GM19452 (cell line): ENCODE results near the gene OTULIN.

Experiments used
- ATAC-seq: cut with Tn5 transposase; IDR thresholded peaks from one replicate; pipeline ENCODE4 v1.9.1; 2021; ENCODE audit not compliant: unreplicated experiment

OTULIN gene

DNA sequence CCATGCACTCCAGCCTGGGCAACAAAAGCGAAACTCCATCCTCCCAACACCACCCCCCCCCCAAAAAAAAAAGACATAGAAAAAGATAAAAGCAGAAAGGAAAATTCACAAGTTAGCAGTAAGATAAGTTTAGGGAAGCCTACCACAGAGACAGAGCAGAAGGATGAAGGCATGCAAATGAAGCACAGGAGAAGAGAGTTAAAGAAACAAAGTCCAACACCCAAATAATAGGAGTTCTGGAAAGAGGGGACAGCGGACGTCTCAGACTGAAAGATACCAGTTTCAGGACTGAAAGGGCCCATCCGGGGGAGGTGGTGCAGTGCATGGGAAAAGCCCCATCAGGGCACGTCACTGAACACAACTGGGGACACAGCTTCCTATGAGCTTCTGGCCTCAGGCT lies 54.3 kb downstream of the OTULIN start:
- no peak for ATAC-seq

DNA sequence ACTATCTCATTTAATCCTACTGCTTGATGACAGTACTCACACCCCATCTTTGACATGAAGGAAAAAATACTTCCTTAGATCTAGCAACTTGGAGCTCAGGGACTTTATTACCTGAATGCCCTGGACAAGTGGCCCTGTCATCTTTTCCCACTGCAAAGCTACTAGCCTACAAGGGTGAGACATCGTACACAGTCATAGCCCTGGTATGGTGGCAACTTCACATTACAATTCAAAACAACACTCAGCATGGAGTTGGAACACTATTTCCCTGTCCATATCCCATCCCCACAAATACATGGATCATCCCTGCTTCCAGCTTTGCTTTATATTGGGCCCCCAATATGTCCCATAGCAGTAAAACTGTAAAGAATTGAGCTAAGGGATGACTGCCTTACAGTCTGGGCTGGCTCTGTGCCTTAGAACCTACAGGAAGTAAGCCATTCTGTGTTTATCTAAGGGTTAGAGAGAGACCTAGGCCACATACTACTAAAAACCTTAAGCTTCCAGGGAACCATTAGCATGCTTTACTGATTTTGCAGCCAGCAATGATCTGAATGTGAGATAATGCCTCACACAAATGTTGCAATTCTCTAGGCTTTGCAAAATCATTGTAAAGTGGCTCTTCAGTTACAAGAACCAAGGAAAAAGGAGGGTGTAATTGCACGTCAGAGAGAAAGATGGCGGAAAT lies 55.9 kb downstream of the OTULIN start:
- ATAC-seq = no peak

DNA sequence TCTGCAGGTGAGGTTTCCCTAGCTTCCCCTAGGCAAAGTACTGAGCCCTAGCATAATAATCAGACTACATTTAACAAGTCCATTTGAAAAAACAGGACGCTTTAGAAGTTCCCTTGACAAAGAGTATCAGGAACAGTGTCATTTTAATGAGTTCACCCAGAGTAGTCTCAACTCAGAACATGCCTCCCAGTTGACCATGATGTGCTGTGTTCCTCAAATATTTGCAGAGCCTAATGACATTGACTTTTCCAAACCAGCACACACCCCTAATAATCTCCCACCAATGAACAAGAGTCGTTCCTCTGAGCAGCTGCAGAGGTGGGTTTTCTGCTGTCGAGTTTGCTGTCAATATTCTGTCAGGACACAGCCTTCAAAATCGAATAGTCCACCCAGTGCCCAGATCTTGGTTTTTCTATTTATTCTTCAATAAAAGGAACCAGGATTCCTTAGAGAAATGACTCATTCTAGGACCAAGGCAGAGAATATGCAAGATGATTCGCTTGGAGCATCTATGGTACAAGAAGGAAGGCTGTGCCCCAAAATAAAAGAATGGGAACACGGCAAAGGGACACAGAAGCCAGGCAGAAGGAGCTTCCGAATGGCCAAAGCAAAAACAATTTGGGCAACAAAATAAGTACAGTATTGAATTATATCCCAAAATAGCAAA lies 57.6 kb downstream of the OTULIN start:
- no peak for ATAC-seq

DNA sequence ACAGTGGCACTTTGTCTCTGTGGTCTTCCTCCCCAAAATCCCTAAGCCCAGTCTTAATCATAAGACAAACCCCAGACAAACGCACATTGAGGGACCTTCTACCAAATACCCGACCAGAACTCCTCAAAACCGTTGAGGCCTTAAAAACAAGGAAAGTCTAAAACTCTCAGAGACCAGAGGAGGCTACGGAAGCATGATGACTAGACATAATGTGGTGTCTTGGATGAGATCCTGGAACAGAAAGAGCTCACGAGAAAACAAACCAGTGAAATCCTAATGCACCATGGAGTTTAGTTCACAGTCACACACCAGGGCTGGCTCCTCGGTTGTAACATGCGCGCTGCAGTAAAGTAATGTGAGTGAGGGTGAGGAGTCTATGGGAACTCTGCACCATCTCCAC lies 58.4 kb downstream of the OTULIN start:
- no peak for ATAC-seq

DNA sequence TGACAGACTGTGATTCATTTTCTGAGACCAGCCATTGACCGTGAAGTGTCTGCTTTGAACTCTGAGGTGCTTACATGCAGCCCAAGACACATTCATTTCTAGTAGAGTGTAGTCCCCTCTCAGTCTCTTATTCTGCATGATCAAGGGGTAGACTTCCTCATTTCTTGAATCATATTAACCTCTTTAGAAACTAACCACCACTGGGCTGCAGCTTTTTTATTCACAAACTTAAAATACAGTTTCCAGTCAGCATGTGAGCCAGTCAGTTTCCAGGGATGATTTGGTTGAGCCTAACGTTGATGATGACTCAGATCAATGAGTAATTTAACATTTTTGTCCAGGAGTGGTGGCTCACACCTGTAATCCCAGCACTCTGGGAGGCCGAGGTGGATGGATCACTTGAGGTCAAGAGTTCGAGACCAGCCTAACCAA lies 59.2 kb downstream of the OTULIN start:
- no peak for ATAC-seq

DNA sequence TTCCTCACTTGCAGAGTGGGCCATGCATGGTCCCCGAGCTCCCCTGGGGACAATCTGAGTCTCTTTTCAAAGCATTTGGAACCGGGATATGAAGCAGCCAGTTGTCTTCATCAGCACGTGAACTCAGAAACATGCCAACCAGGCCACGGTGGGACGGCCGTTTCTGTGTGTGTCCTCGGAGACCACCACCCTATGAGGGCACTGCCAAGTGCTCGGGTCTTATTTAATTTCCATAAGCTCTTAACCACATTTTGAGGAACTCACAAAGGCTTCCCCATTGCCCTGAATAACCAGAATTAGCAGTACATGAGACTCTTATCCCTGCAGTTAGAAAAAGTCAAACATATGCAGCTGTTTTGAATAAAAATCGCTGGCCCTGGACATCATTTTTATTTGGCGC lies 60.1 kb downstream of the OTULIN start:
- ATAC-seq = no peak

DNA sequence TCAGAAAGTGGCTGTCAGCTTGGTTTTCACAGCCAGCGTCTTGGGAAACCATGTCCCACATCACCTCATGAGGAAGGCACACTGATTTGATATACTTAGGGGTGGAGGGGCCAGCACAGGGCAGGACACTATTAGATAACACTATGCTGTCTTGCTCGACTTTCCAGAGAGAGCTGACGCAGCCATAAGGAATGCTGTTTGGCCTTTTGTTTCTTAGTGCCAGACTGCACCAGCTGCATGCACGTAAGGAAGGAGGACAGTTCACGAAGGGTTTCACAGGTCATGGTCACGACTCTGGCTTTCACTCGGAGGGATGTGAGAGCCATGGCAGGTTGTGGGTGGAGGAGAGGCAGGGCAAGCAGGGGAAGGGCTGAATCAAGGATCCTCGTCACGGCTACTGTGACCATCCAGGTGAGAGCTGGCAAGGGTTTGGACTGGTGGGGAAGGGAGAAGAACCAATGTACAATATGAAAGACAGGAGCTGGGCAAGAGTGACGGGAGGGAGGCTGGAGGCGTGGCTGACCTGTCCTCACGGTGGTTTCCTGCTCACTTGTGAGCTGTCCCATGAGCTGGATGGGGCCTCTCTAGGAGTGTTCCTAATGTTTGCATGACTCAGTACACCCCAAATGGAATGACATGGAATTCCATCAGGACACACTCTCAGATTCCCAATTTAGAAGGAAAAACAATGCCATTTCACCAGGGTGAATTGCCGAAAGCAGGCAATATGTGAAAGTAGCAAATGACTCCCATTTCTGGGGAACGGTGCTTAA lies 61.7 kb downstream of the OTULIN start:
- no peak for ATAC-seq

DNA sequence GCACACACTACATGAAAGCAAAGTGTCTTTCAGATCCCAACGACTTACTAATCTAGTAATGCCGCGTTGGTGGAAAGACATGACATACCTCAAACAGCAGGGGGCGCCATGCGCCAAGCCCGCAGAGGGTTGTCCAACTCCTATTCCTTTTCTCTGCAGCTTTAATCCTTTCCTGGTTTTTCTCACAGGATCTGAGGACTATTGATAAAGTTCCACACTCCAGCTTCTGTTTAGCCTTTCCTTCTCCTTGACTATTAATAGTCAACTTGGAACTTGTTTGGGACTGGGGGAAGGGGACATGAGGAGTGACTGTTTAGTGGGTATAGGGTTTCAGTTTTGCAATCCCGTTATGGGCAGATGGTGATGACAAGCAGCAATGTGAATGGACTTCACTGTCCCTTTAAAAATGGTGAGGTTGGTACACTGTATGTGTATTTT lies 62.9 kb downstream of the OTULIN start:
- ATAC-seq = peak; percentile 72

DNA sequence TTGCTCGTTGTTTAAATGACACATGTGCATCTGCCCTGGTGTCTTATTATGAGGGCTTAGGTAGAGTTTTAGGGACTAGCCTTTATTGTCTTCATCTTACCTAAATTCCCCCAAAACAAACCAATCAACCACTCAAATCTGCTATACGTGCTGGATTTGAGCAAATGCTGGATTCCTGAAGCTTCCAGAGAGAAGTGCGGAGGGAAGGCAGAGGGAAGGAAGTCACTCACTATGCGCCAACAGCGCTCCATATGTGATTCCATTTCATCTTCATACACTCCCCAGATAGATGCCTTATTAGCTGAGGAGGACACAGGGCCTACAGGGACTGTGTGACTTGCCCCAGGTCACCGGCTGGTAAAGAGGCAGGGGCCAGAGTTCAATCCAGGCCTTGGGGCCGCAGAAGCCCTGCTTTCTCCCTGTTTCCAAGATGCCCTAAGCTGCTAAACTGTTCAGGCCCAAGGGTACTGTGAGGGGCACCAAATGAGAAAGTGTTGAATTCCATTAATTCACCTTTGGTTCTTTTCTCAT lies 63.5 kb downstream of the OTULIN start:
- ATAC-seq = no peak

DNA sequence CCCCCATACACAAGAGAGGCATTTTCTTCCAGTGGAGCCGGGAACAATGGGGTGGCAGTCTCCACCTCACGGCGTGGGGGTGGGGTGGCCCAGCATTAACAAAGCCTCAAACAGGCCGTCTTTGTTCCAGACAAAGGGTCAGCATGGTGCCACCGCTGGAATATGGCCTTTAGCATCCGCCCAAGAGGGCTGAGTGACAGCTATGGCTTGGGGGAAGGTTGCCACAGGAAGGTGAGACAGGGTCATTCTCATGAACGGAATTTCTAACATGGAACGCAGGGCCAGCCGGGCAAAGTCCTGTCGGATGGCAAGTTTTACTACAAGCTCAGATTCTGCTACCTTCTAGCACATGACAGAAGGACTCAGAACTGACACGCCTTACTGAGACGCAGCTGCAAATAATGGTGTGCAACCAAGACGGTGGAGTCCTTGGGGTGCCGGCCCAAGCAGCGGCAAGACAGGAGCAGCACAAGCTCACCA lies 64.0 kb downstream of the OTULIN start:
- ATAC-seq = no peak

DNA sequence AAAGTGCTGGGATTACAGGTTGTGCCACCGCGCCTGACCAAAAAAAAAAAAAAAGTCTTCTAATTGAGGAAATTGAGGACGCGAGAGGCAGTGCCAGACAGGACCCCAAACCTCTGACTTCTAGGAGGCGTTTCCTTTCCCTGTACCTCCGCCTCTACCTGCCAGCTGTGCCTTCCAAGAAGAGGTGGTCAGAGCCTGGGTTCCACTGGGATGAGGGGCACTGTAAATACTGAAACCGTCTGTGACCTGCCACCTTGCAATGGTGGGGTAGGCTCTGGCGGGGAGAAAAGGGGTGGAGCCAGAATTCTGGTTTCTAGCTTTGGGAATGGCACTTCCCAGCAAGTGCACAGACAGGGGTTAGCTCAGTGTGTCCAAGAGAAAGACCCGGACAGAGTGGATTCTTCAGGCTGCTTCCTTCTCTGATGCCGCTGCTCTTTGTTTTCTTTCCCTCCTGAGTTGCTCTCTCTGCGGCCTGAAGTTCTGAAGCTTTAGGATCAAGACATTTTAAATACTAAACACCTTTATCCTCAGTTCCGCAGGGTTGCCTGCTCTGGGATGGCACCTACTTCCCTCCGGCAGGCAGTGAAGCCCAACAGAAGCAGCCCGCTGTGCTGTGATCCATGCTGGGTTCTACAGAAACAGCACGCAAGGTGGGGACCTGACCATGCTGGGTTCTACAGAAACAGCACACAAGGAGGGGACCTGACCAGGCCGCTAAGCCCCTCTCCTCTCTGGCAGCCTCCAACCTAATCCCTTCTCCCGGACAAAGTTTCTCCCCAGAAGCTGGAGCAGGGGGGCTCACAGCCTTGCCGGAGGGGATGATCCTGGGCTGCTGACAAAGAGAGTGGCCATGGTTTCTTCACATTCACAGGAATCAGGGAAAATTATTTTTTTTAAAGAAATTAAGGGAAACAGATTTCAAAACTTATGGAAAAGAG lies 65.2 kb downstream of the OTULIN start:
- ATAC-seq = no peak

DNA sequence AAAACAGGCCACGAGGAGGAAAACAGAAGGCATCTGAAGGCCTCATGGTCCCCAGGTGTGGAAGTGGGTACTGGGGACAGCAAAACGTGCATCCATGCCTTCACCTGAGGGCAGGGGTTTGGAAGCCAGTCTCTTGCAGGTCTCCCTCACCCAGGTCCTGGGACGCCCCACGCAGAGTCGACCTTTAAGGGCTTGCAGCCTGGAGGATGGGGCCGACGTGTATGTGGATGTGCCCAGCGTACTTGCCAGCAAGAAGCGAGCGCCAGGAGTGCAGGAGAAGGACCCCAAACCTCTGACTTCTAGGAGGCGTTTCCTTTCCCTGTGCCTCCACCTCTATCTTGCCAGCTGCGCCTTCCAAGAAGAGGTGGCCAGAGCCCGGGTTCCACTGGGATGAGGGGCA lies 65.9 kb downstream of the OTULIN start:
- ATAC-seq = no peak

DNA sequence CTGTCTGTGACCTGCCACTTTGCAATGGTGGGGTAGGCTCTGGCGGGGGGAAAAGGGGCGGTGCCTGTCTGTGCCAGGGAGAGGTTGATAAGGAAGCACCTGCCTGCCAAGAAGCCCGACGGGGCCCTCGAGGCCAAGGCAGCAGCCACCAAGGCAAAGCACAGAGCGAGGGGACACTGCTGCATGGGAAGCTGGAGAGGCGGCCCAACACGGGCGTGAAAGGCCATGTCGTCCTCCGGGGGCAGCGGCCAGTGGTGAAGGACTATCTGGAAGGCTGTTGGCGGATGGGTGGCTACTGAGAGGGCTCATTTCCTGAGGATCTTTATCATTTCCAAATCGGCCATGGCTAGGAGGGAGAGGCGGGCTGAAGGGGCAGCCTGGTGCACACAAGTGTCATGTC lies 66.4 kb downstream of the OTULIN start:
- no peak for ATAC-seq

DNA sequence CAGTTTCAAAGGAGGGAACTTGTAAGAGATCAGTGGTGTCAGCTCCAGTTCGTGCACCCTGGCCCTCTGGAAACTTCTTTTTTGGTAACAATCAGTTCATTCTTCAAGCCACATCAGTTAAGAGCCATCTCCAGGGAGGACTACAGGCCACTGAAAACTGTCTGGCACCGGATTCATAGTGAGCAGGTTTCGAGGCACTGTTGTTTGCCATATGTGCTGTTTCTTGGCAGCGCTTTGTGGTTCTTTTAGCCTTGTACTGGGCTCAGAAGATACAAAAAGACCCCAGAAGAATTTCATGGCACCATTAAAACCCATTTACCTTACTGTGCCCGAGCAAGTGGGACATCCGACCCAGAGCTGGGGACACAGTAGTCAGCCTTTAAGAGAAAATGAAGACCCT lies 68.5 kb downstream of the OTULIN start:
- ATAC-seq = no peak

DNA sequence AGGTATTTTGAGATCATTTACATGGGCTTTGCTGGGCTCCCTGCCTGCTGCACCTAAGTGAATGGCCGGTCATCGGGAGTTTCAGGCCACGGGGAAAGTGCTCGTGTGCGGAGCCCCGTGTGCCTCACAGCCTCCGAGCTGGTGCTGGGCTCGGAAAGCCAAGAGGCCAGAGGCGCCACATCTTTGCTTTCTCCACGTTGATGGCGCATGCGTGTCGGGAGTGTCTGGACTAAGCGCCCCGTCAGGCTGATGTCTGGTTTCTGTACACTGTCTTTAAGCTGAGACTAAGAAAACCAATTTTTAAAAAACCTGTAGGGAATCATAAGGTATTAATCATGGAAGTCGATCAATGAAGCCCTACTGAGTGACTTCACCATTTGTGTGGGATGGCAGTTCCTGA lies 69.1 kb downstream of the OTULIN start:
- ATAC-seq = no peak

DNA sequence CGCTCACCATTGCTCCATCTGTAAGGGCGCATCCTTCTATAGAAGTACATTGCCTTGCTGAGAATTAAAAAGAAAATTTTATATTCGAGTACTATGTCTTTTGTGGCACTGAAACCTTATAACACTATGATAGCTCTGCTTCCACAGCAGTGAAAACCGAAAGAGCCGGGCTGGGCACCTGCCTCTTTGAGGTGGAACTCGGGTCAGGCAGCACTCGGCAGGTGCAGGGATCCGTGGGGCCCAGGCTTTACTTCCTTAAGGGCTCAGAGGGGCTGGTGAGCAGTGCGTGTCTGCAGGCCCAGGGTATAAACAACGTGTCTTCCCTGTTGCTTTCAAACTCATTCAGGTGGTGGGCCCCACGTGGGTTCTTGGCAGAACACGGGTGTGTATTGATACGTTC lies 69.9 kb downstream of the OTULIN start:
- no peak for ATAC-seq

DNA sequence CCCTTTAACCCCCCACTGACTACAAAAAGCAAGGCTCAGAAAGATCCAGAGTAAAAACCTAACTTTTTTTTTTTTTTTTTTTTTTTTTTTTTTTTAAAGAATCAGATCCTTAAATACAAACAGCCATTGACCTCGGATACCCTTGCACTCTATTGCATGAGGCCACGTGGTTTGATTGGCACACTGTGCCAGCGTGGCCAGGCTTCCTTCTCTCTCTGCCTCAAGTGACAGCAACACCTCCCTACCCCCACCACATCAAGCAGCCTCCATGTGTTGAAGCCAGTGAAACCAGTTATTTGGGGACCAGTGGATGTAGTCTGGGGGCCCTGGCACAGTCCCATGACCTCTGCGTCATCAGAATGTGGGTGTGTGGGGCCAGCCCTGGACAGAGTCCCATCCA lies 71.4 kb downstream of the OTULIN start:
- no peak for ATAC-seq

DNA sequence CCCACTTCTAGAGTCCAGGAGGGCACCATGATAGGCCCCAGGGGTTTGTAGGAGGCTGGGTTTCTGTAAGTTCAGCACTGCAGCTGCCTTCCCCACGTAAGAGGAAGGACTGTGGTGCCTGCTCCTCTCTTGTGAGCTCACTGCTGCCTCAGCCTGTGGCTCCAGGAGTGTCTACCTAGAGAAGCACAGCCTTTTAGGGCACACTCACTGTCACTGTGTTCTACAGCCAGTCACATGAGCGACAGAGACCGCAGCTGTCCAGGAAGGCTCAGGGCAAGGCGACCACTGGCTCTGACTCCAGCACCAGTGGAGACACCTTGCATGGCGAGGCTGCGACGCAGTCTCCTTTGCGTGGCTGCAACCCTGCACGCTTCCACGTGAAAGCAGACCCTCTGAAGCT lies 72.8 kb downstream of the OTULIN start:
- no peak for ATAC-seq

DNA sequence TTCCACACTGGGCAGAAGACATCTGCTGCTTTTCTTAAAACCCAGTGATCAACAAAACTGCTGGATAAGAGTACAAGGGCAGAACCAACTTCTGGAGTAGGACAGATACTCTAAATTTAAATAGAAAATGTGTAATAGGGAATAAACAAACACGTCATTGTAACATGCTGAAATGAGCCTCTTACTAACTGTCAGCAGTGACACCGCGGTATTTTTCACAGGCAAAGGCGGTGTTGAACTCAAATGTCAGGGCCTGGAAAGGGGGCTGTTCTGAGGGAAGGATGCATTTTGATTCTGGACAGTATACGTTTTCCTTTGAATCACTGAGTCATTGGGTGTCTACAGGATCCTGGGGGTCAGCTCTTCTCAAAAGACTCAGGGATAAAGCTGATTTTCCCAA lies 73.5 kb downstream of the OTULIN start:
- no peak for ATAC-seq

DNA sequence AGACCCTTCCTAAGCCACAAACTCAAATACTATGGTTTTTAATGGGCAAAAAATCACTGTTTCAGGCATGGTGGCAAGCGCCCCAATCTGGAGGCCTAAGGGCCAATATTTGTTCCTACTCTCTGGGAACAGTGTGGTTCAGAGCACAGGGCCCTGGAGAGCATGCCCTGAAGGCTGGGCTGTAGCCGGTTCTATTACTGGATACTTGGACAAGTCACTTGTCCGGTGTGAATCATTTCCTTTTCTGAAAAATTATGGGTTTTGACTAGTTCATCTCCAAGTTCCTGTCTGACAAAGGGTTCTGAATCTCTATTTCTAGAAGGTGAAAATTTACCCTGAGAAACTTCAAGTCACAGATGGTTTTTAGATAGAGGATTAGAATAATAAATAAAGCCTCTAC lies 75.0 kb downstream of the OTULIN start:
- ATAC-seq = no peak

DNA sequence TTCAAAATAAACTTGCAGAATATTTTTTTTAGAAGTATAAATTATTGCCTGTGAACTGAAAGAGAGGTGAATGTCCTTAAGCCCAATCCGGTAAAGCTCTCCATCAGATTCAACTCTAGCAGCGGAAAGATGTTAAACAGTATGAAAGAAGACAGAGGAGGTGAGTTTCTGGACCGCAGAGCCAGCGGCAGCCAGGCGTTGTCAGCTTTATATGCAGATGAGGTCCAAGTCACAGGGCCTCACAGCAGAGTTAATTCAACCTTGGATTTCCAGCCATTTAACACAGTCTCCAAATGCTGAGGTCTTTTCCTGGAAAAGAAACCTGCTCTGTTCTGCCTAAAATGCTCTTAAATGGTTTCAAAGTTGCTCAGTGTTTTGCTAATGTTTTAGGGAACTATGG lies 75.5 kb downstream of the OTULIN start:
- no peak for ATAC-seq
